Stomach (tissue), 4 donors: Measurements from ENCODE around the gene FAM237B.

ENCODE experiments used
- CTCF ChIP-seq, 7 experiments: fragments of 450-650 bp in 4 of 7; fragments of 200-600 bp in 3 of 7; sonication (generic) in 3 of 7; IDR thresholded peaks; one replicate each; pipeline ENCODE4 v1.5.1; 2016 to 2019; ENCODE audit warnings: antibody characterized with exemption in 7 of 7, control low read depth in 2 of 7, mild to moderate bottlenecking in 1 of 7
- POLR2A ChIP-seq, 4 donors: fragments of 450-650 bp; IDR thresholded peaks; one replicate each; pipeline ENCODE4 v1.6.1; 2016; ENCODE audit warnings: antibody characterized with exemption in 4 of 4, control low read depth in 2 of 4, mild to moderate bottlenecking in 1 of 4, moderate library complexity in 1 of 4

GRCh38 chr7:90334193-90334843 is 13.2 kb upstream of the FAM237B start:
- TF ChIP-seq CTCF (IDR thresholded peaks at IDR 0.05) (no peak), POLR2A (IDR thresholded peaks at IDR 0.05) (no peak)
